SK-N-MC (cell line): ENCODE data around the gene CHD2.

Experiments
- EZH2 ChIP-seq: fragments of 200-600 bp; sonication (generic); IDR thresholded peaks from one replicate; pipeline ENCODE4 v1.6.1; 2017; ENCODE audit warnings: antibody characterized with exemption
- FOXP2 ChIP-seq: optimal IDR thresholded peaks from 2 replicates; pipeline ENCODE3; 2011; ENCODE audit warnings: mild to moderate bottlenecking, moderate library complexity; ENCODE audit not compliant: insufficient read depth; ENCODE audit errors: extremely low read length, control extremely low read depth
- POLR2AphosphoS5 ChIP-seq: IDR thresholded peaks from 2 replicates; pipeline ENCODE4 v1.6.1; 2012; ENCODE audit warnings: mild to moderate bottlenecking, low read depth, low read length, borderline replicate concordance

GRCh38 chr15:93044301-93045190 lies 144.4 kb downstream of the CHD2 start:
- TF ChIP-seq EZH2 (no peak), POLR2AphosphoS5 (no peak), FOXP2 (no peak)
